Upper lobe of right lung (tissue), 1 donor: ENCODE measurements around the gene CHCHD6. TPM values are rescaled to one million over a fixed set of nuclear protein-coding genes. Genes with fewer than 3 reads are reported as not detected.
A peak's percentile ranks its signal among the peaks of the same experiment; 100 is the strongest.

ENCODE experiments used
- ATAC-seq: fragments of 200-7000 bp; cut with Tn5 transposase; one replicate; pipeline ENCODE4 v1.9.1; 2020; ENCODE audit warnings: mild to moderate bottlenecking, moderate library complexity
- DNase-seq: peaks from one replicate; pipeline ENCODE4 v3.0.0-alpha.2; 2020
- H3K27ac ChIP-seq: fragments of 200-600 bp; one replicate; pipeline ENCODE4 v1.8.0; 2022
- H3K27me3 ChIP-seq: fragments of 200-600 bp; one replicate; pipeline ENCODE4 v1.8.0; 2022; ENCODE audit warnings: mild to moderate bottlenecking
- H3K36me3 ChIP-seq: fragments of 200-600 bp; one replicate; pipeline ENCODE4 v1.8.0; 2022
- H3K4me1 ChIP-seq: fragments of 200-600 bp; one replicate; pipeline ENCODE4 v1.8.0; 2022
- H3K4me3 ChIP-seq: fragments of 200-600 bp; one replicate; pipeline ENCODE4 v1.8.0; 2022; ENCODE audit warnings: mild to moderate bottlenecking
- H3K9me3 ChIP-seq: fragments of 200-600 bp; one replicate; pipeline ENCODE4 v1.8.0; 2022
- intact Hi-C: fragments of 100-400 bp; cut with DNase I; formaldehyde crosslinking; loops from one replicate; pipeline ENCODE4 v1.11.0; 2022
- total RNA-seq: library from RNA; stranded (reverse); fragmentation: NEBNext Ultra II Directional; extraction: Animal tissue kit (Norgen Biotek cat#: 25700); gene quantifications from one replicate; pipeline ENCODE4 v1.2.1, GENCODE V29; 2021
- TF ChIP-seq, protein P1 (sequence below): fragments of 200-600 bp; IDR thresholded peaks from one replicate; pipeline ENCODE4 v1.8.0; 2022; ENCODE audit warnings: antibody characterized with exemption
- donor health status: DM: no; HTN: yes; CAD: no; lungs with severe emphysema.

Gene CHCHD6
- total RNA-seq, 1 donor from 2014 or later: 17.1 TPM

DNA sequence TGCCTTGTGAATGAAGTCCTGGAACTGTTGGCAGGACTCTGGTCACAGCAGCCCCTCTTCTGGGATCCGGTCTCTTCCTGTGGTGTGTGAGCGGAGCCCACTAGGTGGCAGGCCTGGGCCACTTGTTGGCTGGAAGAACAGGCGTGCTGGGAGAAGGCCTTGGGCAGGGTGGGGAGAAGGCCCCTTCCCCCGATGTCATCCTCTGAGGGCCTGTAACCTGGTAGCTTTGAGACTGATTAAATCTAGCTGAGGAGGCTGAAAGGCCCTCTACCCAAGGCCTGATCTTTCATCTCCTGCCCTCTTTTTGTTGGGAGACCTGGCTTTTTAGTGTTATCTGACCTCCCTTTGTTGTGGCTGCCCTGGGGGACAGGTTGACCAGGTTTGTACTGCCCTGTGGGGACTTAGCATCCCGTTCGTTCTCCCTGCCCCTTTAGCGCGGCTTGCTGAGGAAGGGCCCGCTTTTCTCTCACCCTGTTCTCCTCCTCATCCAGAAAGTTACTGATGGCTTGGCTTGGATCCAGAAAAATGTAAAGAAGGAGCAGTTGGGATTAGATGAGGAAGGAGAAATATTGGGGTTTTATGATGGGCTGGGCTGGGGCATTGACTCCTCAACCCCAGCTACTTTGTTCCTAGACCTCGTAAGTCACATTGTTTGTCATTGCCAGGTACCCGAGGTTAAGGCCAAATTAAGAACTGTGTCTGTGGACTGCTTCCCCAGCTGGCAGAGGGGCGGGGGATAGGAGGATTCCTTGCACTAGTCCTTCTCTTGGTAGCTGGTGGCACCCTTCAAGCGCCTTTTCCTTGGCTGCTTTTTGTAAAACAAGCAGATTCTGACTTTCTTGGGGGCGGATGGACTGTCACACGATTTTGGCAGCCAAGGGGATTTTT is 48.5 kb downstream of the CHCHD6 start:
- Histone ChIP-seq H3K4me1 (peaks cover 9% of the 10 kb centered on the region), H3K9me3 (no peaks in the 10 kb centered on the region), H3K36me3 (no peaks in the 10 kb centered on the region), H3K27me3 (no peaks in the 10 kb centered on the region), H3K4me3 (no peak overlapping the region), H3K27ac (peak overlapping the region; percentile 30)
- TF ChIP-seq, protein P1, sequence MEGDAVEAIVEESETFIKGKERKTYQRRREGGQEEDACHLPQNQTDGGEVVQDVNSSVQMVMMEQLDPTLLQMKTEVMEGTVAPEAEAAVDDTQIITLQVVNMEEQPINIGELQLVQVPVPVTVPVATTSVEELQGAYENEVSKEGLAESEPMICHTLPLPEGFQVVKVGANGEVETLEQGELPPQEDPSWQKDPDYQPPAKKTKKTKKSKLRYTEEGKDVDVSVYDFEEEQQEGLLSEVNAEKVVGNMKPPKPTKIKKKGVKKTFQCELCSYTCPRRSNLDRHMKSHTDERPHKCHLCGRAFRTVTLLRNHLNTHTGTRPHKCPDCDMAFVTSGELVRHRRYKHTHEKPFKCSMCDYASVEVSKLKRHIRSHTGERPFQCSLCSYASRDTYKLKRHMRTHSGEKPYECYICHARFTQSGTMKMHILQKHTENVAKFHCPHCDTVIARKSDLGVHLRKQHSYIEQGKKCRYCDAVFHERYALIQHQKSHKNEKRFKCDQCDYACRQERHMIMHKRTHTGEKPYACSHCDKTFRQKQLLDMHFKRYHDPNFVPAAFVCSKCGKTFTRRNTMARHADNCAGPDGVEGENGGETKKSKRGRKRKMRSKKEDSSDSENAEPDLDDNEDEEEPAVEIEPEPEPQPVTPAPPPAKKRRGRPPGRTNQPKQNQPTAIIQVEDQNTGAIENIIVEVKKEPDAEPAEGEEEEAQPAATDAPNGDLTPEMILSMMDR: peak; percentile 87
- intact Hi-C loops: loop anchor here (10.0 kb wide), 1 partner anchor 232 kb away; the partner anchor contains the start of gene PLXNA1
- ATAC-seq (peak; percentile 85), DNase-seq (peak; percentile 87)

DNA sequence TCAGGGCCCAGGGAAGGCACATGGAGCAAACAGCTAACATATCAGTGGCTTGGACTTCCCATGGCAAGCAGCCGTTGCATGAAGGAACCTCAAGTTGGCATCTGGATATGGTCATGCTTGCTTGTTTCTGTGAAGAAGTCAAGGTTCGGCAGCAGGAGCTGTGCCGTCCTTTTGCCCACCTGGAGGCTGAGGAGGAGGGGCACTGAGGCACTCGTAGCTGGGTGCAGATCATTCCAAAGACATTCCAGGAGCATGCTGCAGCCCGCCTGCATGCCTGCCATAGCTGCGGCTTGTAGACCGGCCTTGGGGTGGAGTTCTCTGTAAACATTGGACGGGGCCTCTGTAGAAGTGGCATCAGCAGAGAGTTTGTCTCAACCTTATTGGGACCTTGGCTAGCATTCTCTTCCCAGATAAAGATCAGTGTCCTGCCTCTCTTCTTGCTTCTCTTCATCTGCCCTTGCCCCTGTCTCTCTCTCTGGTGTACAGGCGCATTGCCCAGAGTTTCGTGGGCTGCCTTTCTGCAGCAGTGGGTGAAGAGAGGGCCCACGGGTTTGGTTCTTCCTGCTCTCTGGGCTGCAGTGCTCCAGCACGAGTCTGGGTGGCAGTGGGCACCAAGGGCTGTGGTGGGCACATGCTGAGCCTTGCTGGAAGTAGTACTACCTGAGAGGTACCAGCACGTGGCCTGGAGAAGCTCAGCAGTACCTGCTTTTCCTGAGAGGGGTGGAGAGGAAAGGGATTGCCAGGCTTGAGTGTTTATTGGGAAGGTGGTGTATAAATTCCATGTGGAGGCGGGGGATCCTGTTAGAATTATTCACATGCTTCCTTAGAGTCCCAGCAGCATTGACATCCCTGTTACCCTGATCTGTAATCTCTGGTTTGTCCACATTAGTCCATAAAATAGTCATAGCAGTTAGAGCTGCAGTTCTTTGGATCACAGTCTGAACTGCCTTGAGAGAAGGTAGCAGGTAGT is 49.4 kb downstream of the CHCHD6 start:
- H3K36me3 ChIP-seq: no peaks in the 10 kb centered on the region
- intact Hi-C loops: loop anchor here (10.0 kb wide), 1 partner anchor 231 kb away; the partner anchor contains the start of gene PLXNA1
- ATAC-seq: peak; percentile 84
- peaks cover 9% of the 10 kb centered on the region for H3K4me1 ChIP-seq
- no peak overlapping the region for H3K4me3 ChIP-seq
- H3K9me3 ChIP-seq: no peaks in the 10 kb centered on the region
- DNase-seq: peak; percentile 78
- TF ChIP-seq, protein P1: no peak
- no peaks in the 10 kb centered on the region for H3K27me3 ChIP-seq
- H3K27ac ChIP-seq: peak overlapping the region; percentile 30

DNA sequence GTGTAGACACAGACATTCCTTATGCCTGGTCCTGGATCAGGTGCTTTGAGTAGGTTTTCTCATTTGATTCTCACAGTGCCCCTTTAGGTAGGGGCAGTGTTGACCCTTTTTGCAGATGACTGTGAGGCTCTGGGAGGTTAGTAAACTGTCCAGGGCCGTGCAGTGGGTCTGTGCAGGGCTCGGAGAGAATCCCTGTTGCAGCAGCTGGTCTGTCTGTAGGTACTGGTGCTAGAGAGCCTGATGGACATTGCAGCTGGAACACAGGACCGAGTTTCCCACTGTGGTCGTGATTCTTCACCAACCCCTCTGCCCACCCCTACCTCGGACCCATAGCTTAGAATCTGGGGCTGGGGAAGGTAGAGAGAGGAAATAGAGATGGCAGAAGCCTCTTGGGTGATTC is 51.8 kb downstream of the CHCHD6 start:
- Histone ChIP-seq H3K27ac (no peak overlapping the region), H3K36me3 (no peaks in the 10 kb centered on the region), H3K4me3 (no peak overlapping the region), H3K27me3 (no peaks in the 10 kb centered on the region), H3K4me1 (peaks cover 9% of the 10 kb centered on the region), H3K9me3 (no peaks in the 10 kb centered on the region)
- intact Hi-C loops: loop anchor here (10.0 kb wide), 1 partner anchor 229 kb away; the partner anchor contains the start of gene PLXNA1
- DNase-seq: no peak
- TF ChIP-seq, protein P1: no peak
- no peak for ATAC-seq

GRCh38 chr3:126758026-126758425 is 54.0 kb downstream of the CHCHD6 start:
- TF ChIP-seq, protein P1: no peak
- intact Hi-C loops: loop anchor here (10.0 kb wide), 1 partner anchor 227 kb away; the partner anchor contains the start of gene PLXNA1
- ATAC-seq (no peak), DNase-seq (no peak)
- Histone ChIP-seq H3K9me3 (no peaks in the 10 kb centered on the region), H3K4me3 (no peak overlapping the region), H3K36me3 (no peaks in the 10 kb centered on the region), H3K4me1 (peaks cover under 1% of the 10 kb centered on the region), H3K27ac (no peak overlapping the region), H3K27me3 (no peaks in the 10 kb centered on the region)

- Histone ChIP-seq H3K9me3 (no peaks in the 10 kb centered on the region), H3K27ac (no peak overlapping the region), H3K36me3 (no peaks in the 10 kb centered on the region), H3K4me1 (no peaks in the 10 kb centered on the region), H3K27me3 (no peaks in the 10 kb centered on the region), H3K4me3 (no peak overlapping the region)
- intact Hi-C loops: loop anchor here (10.0 kb wide), 1 partner anchor 226 kb away; the partner anchor contains the start of gene PLXNA1
- DNase-seq (no peak), ATAC-seq (no peak)
- TF ChIP-seq, protein P1: no peak
Measured at GRCh38 chr3:126758882-126759281, 54.8 kb downstream of the CHCHD6 start.
